Mesothelial cell of epicardium (in vitro differentiated cells): Measurements from ENCODE around the gene TSPAN3. TPM values are rescaled to one million over a fixed set of nuclear protein-coding genes. Genes with fewer than 3 reads are reported as not detected.

ENCODE experiments used
- DNase-seq, 2 experiments: peaks; one replicate each; pipeline ENCODE4 v3.0.0; 2021; ENCODE audit warnings: low spot score in 2 of 2; ENCODE audit not compliant: unreplicated experiment in 2 of 2
- H3K27ac Mint-ChIP-seq: 2 replicates; pipeline ENCODE4 v1.8.0; 2021; ENCODE audit warnings: mixed read lengths
- H3K27me3 Mint-ChIP-seq: 2 replicates; pipeline ENCODE4 v1.8.0; 2021; ENCODE audit warnings: low read depth, mixed read lengths
- H3K36me3 Mint-ChIP-seq: 2 replicates; pipeline ENCODE4 v1.8.0; 2021; ENCODE audit warnings: mixed read lengths
- H3K4me1 Mint-ChIP-seq: 2 replicates; pipeline ENCODE4 v1.8.0; 2021; ENCODE audit warnings: mixed read lengths
- H3K4me3 Mint-ChIP-seq: 2 replicates; pipeline ENCODE4 v1.8.0; 2021; ENCODE audit warnings: mild to moderate bottlenecking, moderate library complexity, mixed read lengths
- H3K9me3 Mint-ChIP-seq: 2 replicates; pipeline ENCODE4 v1.8.0; 2021; ENCODE audit warnings: mixed read lengths
- total RNA-seq: library from RNA; stranded (reverse); gene quantifications from 3 replicates; pipeline ENCODE4 v1.2.1, GENCODE V29; 2021
- TF ChIP-seq, protein P1 (sequence below): fragments of 200-600 bp; sonication (generic); IDR thresholded peaks from one replicate; pipeline ENCODE4 v1.5.0; 2021; ENCODE audit warnings: antibody characterized with exemption; ENCODE audit not compliant: unreplicated experiment

The TSPAN3 gene
- total RNA-seq, 1 donor from 2014 or later = 307 TPM

DNA sequence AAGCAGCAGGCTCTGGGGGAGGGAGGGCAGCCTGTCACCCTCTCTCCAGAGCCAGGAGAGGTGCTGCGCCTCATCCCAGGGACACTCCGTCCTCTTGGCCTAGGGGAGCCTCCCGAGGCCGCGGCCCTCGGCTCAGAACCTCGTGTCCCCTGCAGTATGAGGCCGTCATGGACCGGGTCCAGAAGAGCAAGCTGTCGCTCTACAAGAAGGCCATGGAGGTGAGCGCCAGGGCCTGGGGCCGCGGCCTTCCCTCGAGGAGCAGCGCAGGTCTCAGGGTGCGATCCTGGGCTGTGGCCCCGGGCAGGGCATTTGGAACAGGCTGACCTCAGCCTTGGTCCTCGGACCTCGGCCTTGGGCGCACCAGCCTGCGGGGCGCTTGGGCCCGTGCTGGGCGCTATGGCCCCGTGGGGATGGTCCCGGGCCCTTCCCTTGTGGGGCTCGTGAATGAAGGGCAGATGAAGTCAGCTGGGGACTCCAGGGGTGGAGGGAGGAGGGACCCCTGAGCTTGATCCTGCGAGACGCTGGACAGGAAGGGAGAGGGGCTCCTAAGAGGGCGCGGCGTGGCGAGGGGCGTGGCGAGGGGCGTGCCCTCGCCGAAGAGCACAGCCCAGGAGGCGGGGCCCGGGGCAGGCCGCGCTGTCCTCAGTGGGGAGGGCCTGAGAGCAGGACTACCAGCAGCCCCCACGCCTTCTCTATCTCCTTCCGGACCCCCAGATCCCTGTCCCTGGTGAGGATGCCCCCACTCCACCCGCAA, 43.0 kb downstream of the TSPAN3 start:
- DNase-seq = peak; percentile 17 to 36
- Mint-ChIP-seq H3K27me3 (peaks cover 5% of the 10 kb centered on the region), H3K4me1 (peaks cover 2% of the 10 kb centered on the region), H3K36me3 (no peaks in the 10 kb centered on the region), H3K27ac (no peak overlapping the region), H3K4me3 (peak overlapping the region; percentile 48), H3K9me3 (no peaks in the 10 kb centered on the region)
- TF ChIP-seq, protein P1, sequence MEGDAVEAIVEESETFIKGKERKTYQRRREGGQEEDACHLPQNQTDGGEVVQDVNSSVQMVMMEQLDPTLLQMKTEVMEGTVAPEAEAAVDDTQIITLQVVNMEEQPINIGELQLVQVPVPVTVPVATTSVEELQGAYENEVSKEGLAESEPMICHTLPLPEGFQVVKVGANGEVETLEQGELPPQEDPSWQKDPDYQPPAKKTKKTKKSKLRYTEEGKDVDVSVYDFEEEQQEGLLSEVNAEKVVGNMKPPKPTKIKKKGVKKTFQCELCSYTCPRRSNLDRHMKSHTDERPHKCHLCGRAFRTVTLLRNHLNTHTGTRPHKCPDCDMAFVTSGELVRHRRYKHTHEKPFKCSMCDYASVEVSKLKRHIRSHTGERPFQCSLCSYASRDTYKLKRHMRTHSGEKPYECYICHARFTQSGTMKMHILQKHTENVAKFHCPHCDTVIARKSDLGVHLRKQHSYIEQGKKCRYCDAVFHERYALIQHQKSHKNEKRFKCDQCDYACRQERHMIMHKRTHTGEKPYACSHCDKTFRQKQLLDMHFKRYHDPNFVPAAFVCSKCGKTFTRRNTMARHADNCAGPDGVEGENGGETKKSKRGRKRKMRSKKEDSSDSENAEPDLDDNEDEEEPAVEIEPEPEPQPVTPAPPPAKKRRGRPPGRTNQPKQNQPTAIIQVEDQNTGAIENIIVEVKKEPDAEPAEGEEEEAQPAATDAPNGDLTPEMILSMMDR = no peak

GRCh38 chr15:77027111-77027696, 43.7 kb downstream of the TSPAN3 start:
- Mint-ChIP-seq H3K36me3 (no peaks in the 10 kb centered on the region), H3K9me3 (no peaks in the 10 kb centered on the region), H3K4me1 (peaks cover 2% of the 10 kb centered on the region), H3K27ac (no peak overlapping the region), H3K27me3 (peaks cover 5% of the 10 kb centered on the region), H3K4me3 (no peak overlapping the region)
- TF ChIP-seq, protein P1 = no peak
- DNase-seq = peak; percentile 15 to 36

DNA sequence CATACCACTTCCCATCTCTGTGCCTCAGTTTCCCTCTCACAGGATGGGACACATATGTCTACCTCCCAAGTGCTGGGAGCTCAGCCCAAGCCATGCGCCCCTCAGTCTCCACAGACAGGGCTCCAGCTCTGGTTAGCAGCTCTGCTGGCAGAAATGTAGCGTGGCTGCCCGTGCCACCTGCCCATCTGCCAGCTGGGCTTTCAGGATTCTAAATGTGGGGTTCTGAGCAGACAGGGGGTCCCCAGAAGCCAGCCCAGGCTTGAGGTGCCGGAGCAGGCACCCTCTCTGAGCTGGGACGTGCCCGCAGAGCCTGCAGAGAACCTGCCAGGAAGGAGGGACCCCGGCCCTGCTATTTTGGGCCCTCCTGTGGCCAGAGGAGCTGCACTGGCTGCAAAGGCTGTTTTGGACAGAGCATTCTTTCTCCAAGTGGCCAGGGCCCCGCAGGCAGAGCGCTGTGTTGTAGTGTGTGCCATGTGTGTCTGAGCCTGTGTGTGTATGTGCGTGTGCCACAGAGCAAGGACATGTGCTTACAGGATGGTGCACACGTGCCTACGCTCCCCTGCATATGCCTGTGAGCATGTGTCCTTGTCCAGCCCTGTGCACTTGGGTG, 44.3 kb downstream of the TSPAN3 start:
- Mint-ChIP-seq H3K9me3 (no peaks in the 10 kb centered on the region), H3K27me3 (peaks cover 5% of the 10 kb centered on the region), H3K4me1 (peaks cover 2% of the 10 kb centered on the region), H3K4me3 (no peak overlapping the region), H3K27ac (no peak overlapping the region), H3K36me3 (no peaks in the 10 kb centered on the region)
- TF ChIP-seq, protein P1 = no peak
- peak; percentile 7 to 37 for DNase-seq

DNA sequence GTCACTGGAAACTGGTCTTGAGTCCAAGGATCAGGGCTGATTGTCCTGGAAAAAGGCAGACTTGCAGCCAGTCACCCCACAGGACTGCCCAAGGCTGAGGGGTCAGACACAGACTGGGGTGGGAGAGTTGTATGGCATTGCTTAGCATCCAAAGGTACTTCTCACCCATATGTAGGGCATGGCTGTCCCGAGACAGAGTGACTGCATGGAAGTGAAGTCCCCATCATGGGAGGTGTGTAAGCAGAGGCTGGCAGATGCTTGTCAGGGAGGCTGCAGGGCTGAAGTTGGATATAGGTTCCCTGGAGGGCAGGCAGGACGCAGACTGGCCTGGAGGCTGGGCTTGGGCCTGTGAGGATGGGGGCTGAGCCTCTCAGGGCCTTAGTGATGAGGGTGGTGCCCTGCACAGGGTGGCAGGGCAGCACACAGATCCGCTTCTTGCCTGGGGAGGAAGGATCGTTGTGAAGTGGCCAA, 44.9 kb downstream of the TSPAN3 start:
- Mint-ChIP-seq H3K4me1 (peaks cover 2% of the 10 kb centered on the region), H3K9me3 (no peaks in the 10 kb centered on the region), H3K27me3 (peaks cover 5% of the 10 kb centered on the region), H3K27ac (no peak overlapping the region), H3K36me3 (no peaks in the 10 kb centered on the region), H3K4me3 (no peak overlapping the region)
- TF ChIP-seq, protein P1 = no peak
- DNase-seq = peak in 1 of 2 experiments; percentile 3

GRCh38 chr15:77025083-77025901, 45.6 kb downstream of the TSPAN3 start:
- Mint-ChIP-seq H3K27ac (no peak overlapping the region), H3K36me3 (no peaks in the 10 kb centered on the region), H3K4me1 (peaks cover 2% of the 10 kb centered on the region), H3K9me3 (no peaks in the 10 kb centered on the region), H3K27me3 (peaks cover 5% of the 10 kb centered on the region), H3K4me3 (no peak overlapping the region)
- TF ChIP-seq, protein P1 = no peak
- peak; percentile 18 to 33 for DNase-seq
